ENCODE measurements around the gene SPPL2B. TPM values are rescaled to one million over a fixed set of nuclear protein-coding genes. Genes with fewer than 3 reads are reported as not detected.

Gene SPPL2B
- total RNA-seq, 1 experiment from 2014 or later: 73.7 TPM

GRCh38 chr19:2380567-2380966 lies 52.1 kb downstream of the SPPL2B start:
- no peak overlapping the region for H3K56ac ChIP-seq (ENCODE audit: insufficient read length, low read depth, low read length)
- peaks cover 24 to 32% of the 10 kb centered on the region in 2 experiments for H3K9me3 Mint-ChIP-seq
- no peak overlapping the region for H2AFZ ChIP-seq (ENCODE audit: low read length)
- no peak overlapping the region for H2BK5ac ChIP-seq (ENCODE audit: insufficient read length, low read length)
- no peaks in the 10 kb centered on the region for H3K9me3 ChIP-seq (ENCODE audit: control insufficient read depth, low read depth, low read length)
- peaks cover 0 to 9% (median 4%) of the 10 kb centered on the region in 3 experiments; a peak in 4 of 7 replicates for H3K36me3 Mint-ChIP-seq (ENCODE audit: insufficient read depth in 1 of 3, low read depth in 3 of 3)
- no peaks in the 10 kb centered on the region for H3K4me1 ChIP-seq (ENCODE audit: insufficient read depth, low read length)
- H3K14ac ChIP-seq (ENCODE audit: insufficient read depth, low read length): no peak overlapping the region
- H2BK20ac ChIP-seq (ENCODE audit: low read depth, low read length, poor library complexity, severe bottlenecking): no peak overlapping the region
- no peak overlapping the region for H4K8ac ChIP-seq (replicated peaks; ENCODE audit: insufficient read length, low read depth, low read length)
- H3K4me2 ChIP-seq (ENCODE audit: insufficient read depth, insufficient read length, low read length): no peak overlapping the region
- no peak overlapping the region for H3K4me3 Mint-ChIP-seq
- TF ChIP-seq, protein P1, sequence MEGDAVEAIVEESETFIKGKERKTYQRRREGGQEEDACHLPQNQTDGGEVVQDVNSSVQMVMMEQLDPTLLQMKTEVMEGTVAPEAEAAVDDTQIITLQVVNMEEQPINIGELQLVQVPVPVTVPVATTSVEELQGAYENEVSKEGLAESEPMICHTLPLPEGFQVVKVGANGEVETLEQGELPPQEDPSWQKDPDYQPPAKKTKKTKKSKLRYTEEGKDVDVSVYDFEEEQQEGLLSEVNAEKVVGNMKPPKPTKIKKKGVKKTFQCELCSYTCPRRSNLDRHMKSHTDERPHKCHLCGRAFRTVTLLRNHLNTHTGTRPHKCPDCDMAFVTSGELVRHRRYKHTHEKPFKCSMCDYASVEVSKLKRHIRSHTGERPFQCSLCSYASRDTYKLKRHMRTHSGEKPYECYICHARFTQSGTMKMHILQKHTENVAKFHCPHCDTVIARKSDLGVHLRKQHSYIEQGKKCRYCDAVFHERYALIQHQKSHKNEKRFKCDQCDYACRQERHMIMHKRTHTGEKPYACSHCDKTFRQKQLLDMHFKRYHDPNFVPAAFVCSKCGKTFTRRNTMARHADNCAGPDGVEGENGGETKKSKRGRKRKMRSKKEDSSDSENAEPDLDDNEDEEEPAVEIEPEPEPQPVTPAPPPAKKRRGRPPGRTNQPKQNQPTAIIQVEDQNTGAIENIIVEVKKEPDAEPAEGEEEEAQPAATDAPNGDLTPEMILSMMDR (conservative IDR thresholded peaks at IDR 0.05): no peak
- H3K27me3 Mint-ChIP-seq (ENCODE audit: low read depth): peaks cover 33% of the 10 kb centered on the region
- H3T11ph ChIP-seq (ENCODE audit: low read length): no peak overlapping the region
- H3K18ac ChIP-seq (ENCODE audit: insufficient read length, low read depth, low read length): no peak overlapping the region
- no peak overlapping the region for H4K91ac ChIP-seq (ENCODE audit: insufficient read length, low read depth, low read length)
- no peak overlapping the region for H3K4ac ChIP-seq (ENCODE audit: low read depth, low read length)
- no peak overlapping the region for H2BK12ac ChIP-seq (ENCODE audit: insufficient read length, low read depth, low read length)
- H2AK5ac ChIP-seq (ENCODE audit: insufficient read length, low read length): no peak overlapping the region
- H3K27ac Mint-ChIP-seq: no peak overlapping the region
- H3K27ac ChIP-seq (ENCODE audit: insufficient read length, low read depth, low read length): no peak overlapping the region
- H3K79me1 ChIP-seq (ENCODE audit: insufficient read depth, low read depth, low read length, poor library complexity, severe bottlenecking): no peaks in the 10 kb centered on the region
- no peak overlapping the region for H4K5ac ChIP-seq (ENCODE audit: insufficient read length, low read depth, low read length)
- no peak overlapping the region for H2BK120ac ChIP-seq (ENCODE audit: low read depth, low read length, poor library complexity, severe bottlenecking)
- H2BK15ac ChIP-seq (ENCODE audit: low read depth, low read length): no peak overlapping the region
- H3K79me2 ChIP-seq (ENCODE audit: insufficient read depth, low read length): no peaks in the 10 kb centered on the region
- no CpG with 5 or more reads among the region's 2 CpGs for WGBS (ENCODE audit: extremely low coverage, insufficient read length, low lambda C conversion rate)
- no peak overlapping the region for H3K9ac ChIP-seq (ENCODE audit: extremely low read depth, insufficient read length, low read length)
- DNase-seq: no peak
- no peaks in the 10 kb centered on the region for H4K20me1 ChIP-seq (ENCODE audit: control insufficient read depth, insufficient read depth, insufficient read length)
- H3K4me1 Mint-ChIP-seq: peaks cover 7% of the 10 kb centered on the region in 2 experiments; a peak in 2 of 4 replicates
- no peaks in the 10 kb centered on the region for H3K27me3 ChIP-seq (ENCODE audit: insufficient read depth, low read length)
- no peaks in the 10 kb centered on the region for H3K23me2 ChIP-seq (ENCODE audit: insufficient read length, low read depth, low read length, poor library complexity, severe bottlenecking)
- no peak overlapping the region for H3K23ac ChIP-seq (ENCODE audit: insufficient read length, low read depth, low read length)

All from H9 (cell line).